Measurements from ENCODE around the gene MEG3. TPM values are rescaled to one million over a fixed set of nuclear protein-coding genes. Genes with fewer than 3 reads are reported as not detected.

Gene MEG3
- total RNA-seq, 1 experiment from 2014 or later = 62.4 TPM

GRCh38 chr14:100777366-100777817 lies 48.5 kb upstream of the MEG3 start:
- BruUV-seq (replicated peaks) = no TSS peak
- DNase-seq (ENCODE audit: low read depth, low spot score) (no peak), ATAC-seq (no peak)
- Histone ChIP-seq H3K27me3 (ENCODE audit: control insufficient read depth, insufficient read depth, low read length) (no peaks in the 10 kb centered on the region), H3K9me3 (ENCODE audit: control insufficient read depth, insufficient read depth, low read depth, low read length) (no peaks in the 10 kb centered on the region), H3K36me3 (ENCODE audit: control insufficient read depth, insufficient read depth, low read length) (no peaks in the 10 kb centered on the region), H3K4me1 (ENCODE audit: control insufficient read depth, insufficient read depth, low read length) (no peaks in the 10 kb centered on the region), H3K4me3 (ENCODE audit: low read depth in 2 of 2, low read length in 2 of 2) (no peak overlapping the region), H3K27ac (ENCODE audit: low read length) (no peak overlapping the region)
- CTCF ChIA-PET = no interaction called here
- in situ Hi-C loops (cut with HindIII; ENCODE audit: low pct_unique_long_range_greater_than_20kb, low sequenced_read_pairs) (no loop called here), intact Hi-C loops (cut with micrococcal nuclease; ENCODE audit: unreplicated experiment) (no loop called here)
- POLR2A ChIA-PET = no interaction called here
- TF ChIP-seq CTCF (IDR thresholded peaks at IDR 0.05) = no peak
- no peak for TF ChIP-seq TCF7L2 (IDR thresholded peaks at IDR 0.05; ENCODE audit: low read depth, low read length)
- no peak for TF ChIP-seq REST (IDR thresholded peaks at IDR 0.05; ENCODE audit: insufficient read depth in 1 of 2, low read depth in 2 of 2, low read length in 1 of 2)
- TF ChIP-seq POLR2AphosphoS5 (IDR thresholded peaks at IDR 0.05; ENCODE audit: low read depth, low read length) = no peak
- no peak for TF ChIP-seq SIN3A (IDR thresholded peaks at IDR 0.05; ENCODE audit: borderline replicate concordance, insufficient read depth, low read depth, low read length)

- in situ Hi-C loops (cut with HindIII; ENCODE audit: low pct_unique_long_range_greater_than_20kb, low sequenced_read_pairs) = no loop called here
- no peak overlapping the region for H3K27ac ChIP-seq (ENCODE audit: low read length)
- CTCF ChIA-PET = no interaction called here
- H3K4me1 ChIP-seq (ENCODE audit: control insufficient read depth, insufficient read depth, low read length) = no peaks in the 10 kb centered on the region
- H3K36me3 ChIP-seq (ENCODE audit: control insufficient read depth, insufficient read depth, low read length) = no peaks in the 10 kb centered on the region
- H3K27me3 ChIP-seq (ENCODE audit: control insufficient read depth, insufficient read depth, low read length) = no peaks in the 10 kb centered on the region
- no peak for ATAC-seq
- H3K4me3 ChIP-seq (ENCODE audit: low read depth in 2 of 2, low read length in 2 of 2) = no peak overlapping the region
- no peak for TF ChIP-seq TCF7L2 (IDR thresholded peaks at IDR 0.05; ENCODE audit: low read depth, low read length)
- TF ChIP-seq REST (IDR thresholded peaks at IDR 0.05; ENCODE audit: insufficient read depth in 1 of 2, low read depth in 2 of 2, low read length in 1 of 2) = no peak
- TF ChIP-seq SIN3A (IDR thresholded peaks at IDR 0.05; ENCODE audit: borderline replicate concordance, insufficient read depth, low read depth, low read length) = no peak
- no peak for TF ChIP-seq POLR2AphosphoS5 (IDR thresholded peaks at IDR 0.05; ENCODE audit: low read depth, low read length)
- no peak for TF ChIP-seq CTCF (IDR thresholded peaks at IDR 0.05)
- BruUV-seq (replicated peaks) = no TSS peak
- intact Hi-C loops (cut with micrococcal nuclease; ENCODE audit: unreplicated experiment) = no loop called here
- no peaks in the 10 kb centered on the region for H3K9me3 ChIP-seq (ENCODE audit: control insufficient read depth, insufficient read depth, low read depth, low read length)
- POLR2A ChIA-PET = no interaction called here
- no peak for DNase-seq (ENCODE audit: low read depth, low spot score)
Observed at GRCh38 chr14:100777818-100778525, 47.9 kb upstream of the MEG3 start.

All from Panc1 (cell line).